HG02884 (cell line): ENCODE measurements around the gene BMPR1A.

Experiments
- ATAC-seq: cut with Tn5 transposase; IDR thresholded peaks from one replicate; pipeline ENCODE4 v1.9.1; 2021; ENCODE audit warnings: mild to moderate bottlenecking, moderate library complexity; ENCODE audit not compliant: unreplicated experiment

Gene BMPR1A

DNA sequence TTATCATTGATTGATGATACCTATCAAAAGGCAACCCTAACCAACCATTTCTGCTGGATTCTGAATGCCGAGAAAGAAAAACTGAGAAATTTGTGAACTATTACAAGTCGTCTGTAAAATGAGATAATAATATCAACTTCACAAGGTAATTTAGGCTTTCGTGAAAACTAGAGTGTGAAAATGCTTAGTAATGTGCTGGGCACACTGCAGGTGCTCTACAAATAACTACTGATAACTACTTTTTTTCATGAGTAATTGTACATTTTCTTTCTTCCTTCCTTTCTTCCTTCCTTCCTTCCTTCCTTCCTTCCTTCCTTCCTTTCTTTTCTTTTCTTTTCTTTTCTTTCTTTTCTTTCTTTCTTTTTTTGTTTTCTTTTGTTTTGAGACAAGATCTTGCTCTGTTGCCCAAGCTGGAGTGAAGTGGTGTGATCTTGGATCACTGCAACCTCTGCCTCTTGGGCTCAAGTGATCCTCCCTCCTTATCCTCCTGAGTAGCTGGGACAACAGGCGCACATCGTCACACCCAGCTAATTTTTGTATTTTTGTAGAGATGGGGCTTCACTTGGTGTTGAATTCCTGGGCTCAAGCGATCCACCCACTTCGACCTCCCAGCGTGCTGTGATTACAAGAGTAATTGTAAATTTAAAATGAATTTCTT is 42.9 kb downstream of the BMPR1A start:
- no peak for ATAC-seq

DNA sequence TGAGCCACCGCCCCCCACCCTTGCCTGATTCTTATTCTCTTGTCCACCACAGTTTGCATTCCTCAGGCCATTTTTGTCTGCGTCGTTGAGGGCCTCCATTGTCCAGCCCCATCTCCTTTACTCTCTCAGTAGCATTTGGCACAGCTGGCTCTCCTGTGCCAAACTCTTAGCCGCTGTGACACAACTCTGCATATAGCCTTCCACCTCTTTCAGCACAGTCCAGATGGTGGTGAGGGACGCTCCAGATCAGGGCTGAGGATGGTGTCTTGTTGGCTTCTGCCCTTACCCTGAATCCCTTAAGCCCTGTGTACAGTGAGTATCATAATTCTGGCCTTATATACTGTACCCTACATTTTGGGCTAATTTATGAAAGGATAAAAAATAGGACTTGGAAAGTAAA is 45.6 kb downstream of the BMPR1A start:
- no peak for ATAC-seq

DNA sequence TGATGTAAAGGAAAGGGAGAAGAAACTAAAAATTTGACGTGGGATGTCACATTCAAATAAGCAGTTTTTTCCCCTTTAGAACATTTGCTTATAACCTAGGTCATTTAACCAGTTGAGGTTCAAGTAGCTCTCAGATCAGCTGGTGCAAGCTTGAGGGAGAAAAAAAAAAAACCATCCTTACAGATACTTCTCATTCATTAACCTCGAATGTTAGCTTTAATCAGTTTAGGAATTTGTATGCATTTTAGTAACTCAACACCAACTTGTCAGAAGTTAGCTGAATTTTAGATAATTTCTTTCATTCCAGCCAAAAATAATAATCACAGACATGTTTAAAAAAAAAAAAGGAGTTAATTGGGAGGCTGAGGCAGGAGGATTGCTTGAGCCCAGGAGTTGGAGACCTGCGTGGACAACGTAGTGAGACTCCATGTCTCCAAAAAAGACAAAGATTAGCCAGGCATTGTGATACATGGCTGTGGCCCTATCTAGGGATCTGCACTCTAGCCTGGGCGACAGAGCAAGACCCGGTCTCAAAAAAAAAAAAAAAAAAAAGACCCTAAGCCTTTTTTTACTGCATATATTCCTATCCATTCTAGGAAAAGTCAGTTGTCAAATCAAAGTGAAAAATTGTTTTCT is 46.2 kb downstream of the BMPR1A start:
- ATAC-seq, result no peak

DNA sequence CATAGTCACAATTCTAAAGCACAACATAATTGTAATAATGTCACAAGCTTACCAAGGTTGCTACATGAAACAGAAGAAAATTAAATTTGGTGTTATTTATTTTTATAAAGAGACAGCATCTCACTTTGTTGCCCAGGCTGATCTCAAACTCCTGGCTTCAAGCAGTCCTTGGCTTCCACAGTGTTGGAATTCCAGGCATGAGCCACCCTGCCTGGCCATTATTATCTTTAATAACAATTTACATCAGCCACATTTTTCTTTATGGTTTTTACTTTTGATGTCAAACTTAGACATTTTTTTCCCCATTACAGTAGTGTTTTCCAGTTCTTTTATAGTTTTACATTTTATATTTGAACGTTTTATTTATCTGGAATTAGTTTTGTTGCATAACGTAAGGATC is 46.7 kb downstream of the BMPR1A start:
- ATAC-seq, result no peak

DNA sequence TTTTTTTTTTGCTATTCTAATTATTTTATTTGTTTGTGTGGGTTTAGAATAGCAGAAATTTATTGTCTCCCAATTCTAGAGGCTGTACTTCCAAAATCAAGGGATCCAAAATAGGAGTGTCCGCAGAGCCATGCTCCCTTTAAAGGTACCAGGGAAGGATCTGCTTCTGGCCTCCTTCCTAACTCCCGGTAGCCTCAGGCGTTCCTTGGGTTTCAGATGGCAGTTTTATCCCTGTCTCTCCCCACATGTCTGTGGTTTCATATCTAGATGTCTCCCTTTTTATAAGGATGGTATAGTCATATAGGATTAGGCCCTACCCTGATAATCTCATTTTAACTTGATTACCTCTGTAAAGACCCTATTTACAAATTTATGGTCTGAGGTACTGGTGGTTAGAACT is 48.4 kb downstream of the BMPR1A start:
- ATAC-seq, result no peak

DNA sequence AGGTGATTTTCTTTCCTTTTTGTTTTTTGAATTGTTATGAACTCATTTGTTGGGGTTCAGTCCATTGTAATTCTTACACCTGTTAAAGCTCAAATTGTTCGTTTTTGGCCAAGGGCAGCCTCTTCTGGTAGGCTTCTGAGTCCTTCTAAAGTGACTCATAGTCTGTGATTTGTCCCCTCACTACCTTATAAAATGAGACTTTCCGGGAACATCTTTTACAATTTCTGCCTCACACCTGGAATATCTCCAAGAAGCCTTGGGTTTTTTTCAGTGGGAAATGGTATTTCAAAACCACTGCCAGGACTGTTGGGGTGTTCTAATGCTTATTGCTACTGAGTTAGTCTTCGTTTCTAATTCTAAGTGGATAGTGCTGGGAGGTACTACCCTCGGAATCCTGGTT is 56.7 kb downstream of the BMPR1A start:
- ATAC-seq, result no peak

DNA sequence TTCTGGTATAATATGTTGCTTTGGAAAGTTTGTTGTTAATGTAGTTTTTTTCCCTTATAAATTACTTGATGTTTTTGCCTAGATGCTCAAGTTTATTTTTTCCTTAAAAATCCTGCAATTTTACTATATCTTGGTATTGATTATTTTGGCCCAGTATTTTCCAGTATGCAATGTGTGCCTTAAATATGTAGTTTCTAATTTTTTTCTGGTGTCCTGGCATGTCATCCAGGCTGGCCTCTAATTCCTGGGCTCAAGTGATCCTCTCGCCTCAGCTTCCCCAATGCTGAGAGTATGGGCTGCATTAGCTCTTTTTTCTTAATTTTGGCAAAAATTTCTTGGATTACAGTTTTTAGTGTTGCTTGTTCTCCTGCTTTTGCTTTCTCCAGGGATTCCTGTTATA is 57.6 kb downstream of the BMPR1A start:
- ATAC-seq, result no peak

DNA sequence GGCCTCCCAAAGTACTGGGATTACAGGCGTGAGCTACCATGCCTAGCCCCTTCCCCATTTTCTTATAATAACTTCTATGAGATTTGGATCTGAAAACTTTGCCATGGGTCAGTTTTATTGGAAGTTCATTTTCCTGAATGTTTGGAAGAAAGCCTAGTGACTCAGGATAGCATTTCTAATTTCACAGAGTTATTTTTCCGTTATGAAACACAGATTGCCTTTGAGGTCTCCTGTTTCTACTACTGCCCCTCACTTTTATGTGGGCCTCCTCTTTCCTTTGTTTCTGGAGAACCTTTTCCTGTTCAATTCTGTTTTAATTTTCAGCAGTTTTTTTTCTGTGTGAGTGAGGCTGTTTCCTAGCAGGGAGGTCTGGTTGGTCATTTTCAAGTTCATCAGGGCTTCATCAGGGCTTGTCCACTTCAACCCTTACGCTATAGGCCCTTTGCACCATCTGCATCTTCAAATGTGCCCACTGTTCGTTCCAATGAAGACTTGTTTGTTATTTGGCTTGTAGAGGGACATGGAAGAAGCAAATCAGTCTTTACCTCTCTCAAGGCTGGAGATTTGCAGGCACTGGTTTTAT is 58.7 kb downstream of the BMPR1A start:
- ATAC-seq, result no peak

DNA sequence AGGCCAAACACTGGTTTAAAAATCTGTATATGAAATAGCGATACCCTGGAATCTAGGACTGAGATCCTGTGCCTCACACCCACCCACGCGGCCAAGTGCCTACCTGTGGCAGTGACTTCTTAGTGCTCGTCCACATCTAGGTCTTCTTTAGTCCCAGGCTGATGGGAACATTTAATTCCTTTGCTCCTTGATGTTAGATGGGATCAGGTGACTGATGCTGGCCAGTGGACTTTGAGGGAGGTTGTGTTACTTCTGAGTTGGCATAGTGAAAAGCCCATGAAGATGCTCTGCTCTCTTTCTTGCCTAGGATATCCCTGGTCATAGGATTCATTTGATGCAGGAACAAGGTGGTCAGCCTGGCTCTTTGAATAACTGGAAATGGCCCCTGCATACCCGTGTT is 59.2 kb downstream of the BMPR1A start:
- no peak for ATAC-seq

DNA sequence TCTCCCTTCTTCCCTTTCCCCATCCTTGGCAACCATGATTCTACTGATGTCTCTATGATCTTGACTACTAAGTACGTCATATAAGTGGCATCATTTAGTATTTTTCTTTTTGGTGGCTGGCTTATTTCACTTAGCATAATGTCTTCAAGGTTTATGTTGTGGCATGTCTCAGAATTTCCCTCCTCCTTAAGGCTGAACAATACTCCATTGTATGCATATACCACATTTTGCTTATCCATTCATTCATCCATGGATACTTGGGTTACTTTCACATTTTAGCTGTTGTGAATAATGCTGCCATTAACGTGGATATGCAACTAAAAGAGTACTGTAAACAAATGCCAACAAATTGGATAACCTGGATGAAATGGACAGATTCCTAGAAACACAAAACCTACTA is 60.8 kb downstream of the BMPR1A start:
- ATAC-seq, result no peak

DNA sequence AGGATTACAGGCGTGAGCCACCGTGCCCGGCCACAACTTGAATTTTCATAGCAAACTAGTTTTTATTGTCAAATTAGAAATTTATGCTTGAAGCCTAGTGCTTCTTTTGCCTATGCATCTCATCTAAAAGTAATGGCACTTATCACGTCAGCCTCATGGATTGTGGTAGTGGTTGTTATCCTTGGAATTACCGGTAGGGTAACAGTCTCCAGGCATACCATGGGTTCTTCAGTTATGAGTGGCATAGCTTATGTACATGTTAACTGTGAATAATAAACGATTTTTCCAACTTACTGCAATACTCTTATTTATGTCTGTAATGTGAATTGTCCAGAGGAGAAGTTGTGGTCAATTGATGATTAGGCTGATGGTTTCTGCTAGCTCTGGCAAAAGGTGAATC is 63.1 kb downstream of the BMPR1A start:
- ATAC-seq, result no peak

DNA sequence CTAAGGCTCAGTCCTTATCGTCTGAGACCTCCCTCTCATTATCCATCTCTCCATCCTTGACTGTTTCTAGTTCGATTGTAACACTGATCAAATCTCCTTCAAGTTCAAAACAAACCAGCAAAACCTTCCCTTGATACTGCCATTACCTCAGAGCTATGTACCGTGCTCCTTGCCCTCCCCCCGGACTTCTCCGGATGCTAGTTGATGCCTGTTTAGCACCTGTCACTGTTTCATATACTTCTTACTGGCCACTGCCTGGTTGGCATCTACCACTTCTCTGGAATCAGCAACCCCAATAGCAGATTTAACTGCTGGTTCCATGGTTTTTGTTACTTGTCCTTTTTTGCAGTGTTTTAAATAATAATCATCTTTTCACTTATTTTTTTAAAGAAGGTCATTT is 64.1 kb downstream of the BMPR1A start:
- ATAC-seq, result no peak

DNA sequence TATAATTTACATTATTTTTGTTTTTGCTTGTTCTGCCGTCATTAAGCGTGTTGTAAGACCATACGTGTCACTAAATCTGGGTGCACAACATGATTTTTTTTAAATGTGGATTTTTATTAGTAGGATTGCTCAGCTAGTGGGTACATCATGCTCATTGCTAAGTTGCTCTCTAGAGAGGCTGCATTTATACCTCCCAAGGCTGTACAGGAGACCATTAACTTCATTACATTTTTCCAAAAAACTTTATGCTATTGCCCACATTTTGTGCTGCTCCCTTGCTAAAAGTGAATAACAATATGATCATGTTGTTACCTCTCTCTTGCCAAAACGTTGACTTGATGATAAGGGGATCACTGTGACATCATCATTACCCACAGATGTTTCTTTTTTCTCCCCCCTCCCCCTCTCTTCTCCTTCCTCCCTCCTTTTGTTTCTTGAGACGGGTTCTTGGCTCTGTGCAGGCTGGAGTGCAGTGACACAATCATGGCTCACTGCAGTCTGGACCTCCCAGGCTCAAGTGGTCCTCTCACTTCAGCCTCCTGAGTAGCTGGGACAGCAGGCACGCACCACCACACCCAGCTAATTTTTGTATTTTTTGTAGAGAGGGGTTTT is 65.1 kb downstream of the BMPR1A start:
- ATAC-seq, result no peak

DNA sequence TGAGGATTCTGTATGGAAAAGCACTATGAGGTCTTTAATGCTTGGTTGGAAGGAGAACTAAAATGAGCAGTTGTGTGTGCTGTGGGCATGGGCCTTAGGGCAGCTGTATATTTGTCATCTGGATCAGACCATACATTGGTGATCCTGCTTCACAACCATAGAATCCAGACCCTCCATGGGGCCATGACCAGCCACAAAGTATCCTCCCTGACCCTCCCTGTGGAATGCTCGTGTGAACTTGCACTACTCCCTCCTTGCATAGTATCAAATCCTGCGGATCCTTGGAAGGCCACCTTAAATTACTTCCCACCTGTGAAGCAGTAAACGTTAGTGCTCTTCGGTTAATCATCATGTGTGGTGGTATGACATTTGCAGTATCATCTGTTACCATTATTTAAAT is 67.1 kb downstream of the BMPR1A start:
- no peak for ATAC-seq

DNA sequence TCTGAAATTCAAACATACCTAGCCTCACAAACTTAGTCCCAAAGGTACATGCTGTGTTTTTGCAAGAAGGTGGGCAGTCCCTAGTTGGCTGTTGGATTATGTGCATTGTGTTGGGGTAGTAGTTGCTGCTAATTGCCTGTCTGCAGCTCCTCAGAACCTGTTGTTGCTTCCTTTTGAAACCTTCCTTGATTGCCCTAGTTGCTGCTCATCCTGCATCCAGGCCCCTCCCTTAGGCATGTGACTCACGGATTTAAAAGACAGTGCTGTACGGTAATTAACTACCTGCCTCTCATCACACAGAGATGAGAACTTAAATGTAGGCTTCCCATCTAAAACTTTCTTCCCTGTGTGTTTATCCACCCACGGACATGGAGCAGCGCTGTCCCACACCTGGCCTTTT is 67.7 kb downstream of the BMPR1A start:
- ATAC-seq, result no peak

DNA sequence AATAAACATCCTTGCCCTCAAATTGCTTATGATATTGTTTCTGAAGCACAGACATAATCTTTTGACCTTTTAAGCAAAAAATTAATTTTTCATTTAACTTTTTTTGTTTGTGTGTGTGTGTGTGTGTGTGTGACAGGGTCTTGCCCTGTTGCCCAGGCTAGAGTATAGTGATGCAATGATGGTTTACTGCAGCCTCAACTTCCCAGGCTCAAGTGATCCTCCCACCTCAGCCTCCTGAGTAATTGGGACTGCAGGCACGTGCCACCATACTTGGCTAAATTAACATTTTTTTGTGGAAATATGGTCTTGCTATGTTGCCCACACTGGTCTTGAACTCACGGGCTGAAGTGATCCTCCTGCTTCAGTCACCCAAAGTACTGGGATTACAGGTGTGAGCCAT is 68.9 kb downstream of the BMPR1A start:
- no peak for ATAC-seq

DNA sequence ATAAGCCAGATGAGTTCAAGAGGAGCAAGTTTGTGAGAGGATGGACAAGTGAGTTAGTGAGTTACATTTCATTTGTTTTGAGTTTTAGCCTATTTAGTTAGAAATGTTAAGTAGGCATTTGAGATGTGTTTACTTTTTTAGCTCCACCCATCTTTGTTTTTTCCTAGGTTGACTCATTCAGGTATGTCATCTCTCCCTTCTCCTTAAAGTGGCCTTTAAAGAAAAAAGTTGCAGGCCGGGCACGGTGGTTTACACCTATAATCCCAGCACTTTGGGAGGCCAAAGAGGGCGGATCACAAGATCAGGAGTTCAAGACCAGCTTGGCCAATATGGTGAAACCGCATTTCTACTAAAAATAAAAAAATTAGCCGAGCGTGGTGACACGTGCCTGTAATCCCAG is 71.2 kb downstream of the BMPR1A start:
- no peak for ATAC-seq

DNA sequence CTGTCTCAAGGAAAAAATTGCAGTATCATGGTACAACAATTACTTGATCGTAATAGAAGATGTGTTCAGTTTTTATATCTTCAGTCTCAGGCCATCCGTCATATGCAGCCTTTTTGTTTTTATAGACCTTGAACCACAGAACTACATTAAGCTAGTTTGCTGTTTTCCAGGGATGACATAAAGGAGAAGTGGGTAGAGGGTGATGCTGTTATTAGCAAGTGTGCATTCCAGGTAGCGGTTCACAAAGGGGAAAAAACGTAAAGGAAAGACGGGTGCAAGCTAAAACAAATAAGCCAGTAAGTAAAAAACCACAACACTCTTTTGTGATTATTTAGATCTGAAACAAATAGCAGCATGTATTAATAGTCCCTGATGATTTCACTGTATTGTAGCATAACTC is 71.7 kb downstream of the BMPR1A start:
- no peak for ATAC-seq

DNA sequence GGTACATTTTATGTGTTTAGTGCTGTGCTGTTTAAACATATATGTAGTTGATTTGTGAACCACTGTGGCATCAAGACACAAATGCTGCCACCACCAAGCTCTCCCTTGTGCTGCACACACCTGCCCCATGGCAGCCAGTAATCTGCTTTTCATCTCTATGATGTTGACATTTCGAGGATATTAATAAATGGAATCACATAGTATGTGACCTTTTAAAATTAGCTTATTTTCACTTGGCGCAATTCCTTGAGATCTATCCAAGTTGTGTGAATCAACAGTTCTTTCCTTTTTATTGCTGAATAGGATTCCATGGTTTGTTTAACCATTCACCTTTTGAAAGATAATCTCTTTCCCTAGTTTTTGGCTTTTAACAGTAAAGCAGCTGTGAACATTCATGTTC is 73.1 kb downstream of the BMPR1A start:
- ATAC-seq, result no peak

DNA sequence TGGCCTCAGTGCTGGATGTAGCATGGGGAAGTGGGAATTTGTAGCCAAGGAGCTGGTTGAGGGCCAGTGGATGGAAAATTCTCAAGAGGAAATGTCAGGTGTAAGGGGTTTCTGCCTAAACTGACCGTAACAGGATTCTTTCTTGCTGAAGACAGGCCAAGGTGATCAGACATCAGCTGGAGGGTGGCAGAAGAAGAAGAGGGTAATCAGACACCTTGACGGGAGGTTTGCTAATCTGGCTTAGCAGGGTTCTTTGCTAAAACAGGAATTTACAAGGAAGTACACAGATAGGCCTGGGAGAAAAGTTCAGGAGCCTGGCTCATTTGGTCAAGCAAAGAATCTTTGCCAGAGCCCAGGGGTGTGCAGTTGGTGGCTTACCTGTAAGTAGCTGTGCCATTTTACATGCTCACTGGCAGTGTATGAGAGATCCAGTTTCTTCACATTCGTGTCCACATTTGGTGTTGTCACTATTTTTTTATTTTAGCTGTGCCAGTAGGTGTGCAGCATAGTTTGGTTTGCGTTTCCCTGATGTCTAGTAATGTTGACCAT is 73.7 kb downstream of the BMPR1A start:
- no peak for ATAC-seq

DNA sequence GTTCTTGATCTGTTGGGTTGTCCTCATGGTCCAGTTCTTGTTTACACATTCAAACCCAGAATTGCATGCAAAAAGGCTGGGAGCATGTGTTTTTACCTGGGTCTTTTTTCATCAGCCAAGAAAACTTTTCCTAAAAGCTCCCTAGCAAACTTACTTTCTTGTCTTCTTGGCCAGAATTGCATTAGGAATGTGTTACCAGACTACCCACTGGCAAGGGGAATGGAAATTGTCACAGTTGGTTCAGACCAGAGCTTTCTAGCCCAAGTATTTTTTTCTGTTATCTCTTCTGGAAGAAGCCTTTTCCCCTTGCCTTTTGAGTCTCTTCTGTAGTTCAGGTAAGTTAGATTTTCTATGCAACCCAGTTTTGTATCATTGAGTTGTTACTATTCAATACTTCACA is 77.5 kb downstream of the BMPR1A start:
- no peak for ATAC-seq

DNA sequence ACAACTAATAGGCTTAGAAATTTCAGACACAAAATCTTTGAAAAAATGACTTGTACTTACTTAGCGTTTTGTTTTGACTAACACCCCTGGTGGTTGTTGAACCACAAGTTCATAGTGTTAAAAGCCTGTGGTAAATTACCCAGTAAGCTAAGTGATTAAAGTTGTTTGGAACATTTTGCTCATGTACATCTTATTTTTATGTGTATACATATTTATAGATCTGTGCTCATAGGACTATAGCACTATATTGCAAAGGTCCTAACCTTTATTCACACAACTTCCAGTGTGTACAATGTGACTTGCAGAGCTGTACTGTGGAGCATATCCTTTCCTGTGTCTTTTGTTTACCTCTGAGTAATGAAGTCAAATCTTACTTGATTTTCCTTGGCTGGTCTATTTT is 79.6 kb downstream of the BMPR1A start:
- no peak for ATAC-seq
